NCI-H1417 treated with DMSO at 0.1 percent for 48 hours (cell line): ENCODE results near the gene SNX6.
"Not testable (repeated sequence)": the region's sequence is repeated elsewhere in the genome, so short reads cannot be mapped to it uniquely, and the experiment has no call there.

Source experiments
- DNase-seq: peaks from one replicate; lab custom pipeline; 2025; lab: John Stamatoyannopoulos, UW

Gene SNX6

DNA sequence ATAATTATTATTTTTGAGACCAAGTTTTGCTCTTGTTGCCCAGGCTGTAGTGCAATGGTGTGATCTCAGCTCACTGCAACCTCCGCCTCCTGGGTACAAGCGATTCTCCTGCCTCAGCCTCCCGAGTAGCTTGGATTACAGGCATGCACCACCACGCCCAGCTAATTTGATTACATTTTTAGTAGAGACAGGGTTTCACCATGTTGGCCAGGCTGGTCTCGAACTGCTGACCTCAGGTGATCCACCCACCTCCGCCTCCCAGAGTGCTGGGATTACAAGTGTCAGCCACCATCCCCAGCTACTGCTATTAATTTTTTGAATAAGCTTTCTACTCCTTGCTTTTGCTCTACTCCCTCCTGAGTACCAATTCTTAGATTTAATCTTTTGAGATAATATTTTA lies 108.9 kb downstream of the SNX6 start:
- DNase-seq: not testable (repeated sequence)

DNA sequence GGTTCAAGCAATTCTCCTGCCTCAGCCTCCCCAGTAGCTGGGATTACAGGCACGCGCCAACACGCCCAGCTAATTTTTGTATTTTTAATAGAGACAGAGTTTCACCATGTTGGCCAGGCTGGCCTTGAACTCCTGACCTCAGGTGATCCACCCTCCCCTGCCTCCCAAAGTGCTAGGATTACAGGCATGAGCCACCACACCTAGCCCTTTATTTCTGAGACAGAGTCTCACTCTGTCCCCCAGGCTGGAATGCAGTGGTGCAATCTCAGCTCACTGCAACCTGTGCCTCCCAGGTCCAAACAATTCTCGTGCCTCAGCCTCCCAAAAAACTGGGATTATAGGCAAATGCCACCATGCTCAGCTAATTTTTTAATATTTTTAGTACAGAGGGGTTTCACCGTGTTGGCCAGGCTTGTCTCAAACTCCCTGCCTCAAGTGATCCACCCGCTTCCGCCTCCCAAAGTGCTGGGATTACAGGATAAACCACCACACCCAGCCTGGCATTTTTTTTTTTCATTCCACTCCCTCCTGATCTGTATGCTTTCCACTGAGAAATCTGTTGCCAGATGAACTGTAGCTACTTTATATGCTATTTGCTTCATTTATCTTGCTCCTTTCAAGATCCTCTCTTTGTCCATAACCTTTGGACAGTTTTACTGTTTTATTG lies 109.5 kb downstream of the SNX6 start:
- DNase-seq: not testable (repeated sequence)
